Measurements from ENCODE around the gene ATG13. TPM values are rescaled to one million over a fixed set of nuclear protein-coding genes. Genes with fewer than 3 reads are reported as not detected.

The ATG13 gene
- polyA plus RNA-seq, 1 of the 3 experiments (the other 2 are of a cell fraction): 39.4 TPM

GRCh38 chr11:46678741-46679130 is 61.4 kb downstream of the ATG13 start:
- POLR2A ChIA-PET: interaction anchor here (0.9 kb wide), 1 partner anchor 30 kb away, joined by 4 read pairs; no protein-coding TSS in a partner anchor
- Histone ChIP-seq H3K79me2 (ENCODE audit: insufficient read depth) (no peaks in the 10 kb centered on the region; the same call in 1 of the 2 replicates), H3K4me3 (ENCODE audit: low read depth in 2 of 2, low read length in 1 of 2) (no peak overlapping the region), H3K9me3 (no peaks in the 10 kb centered on the region), H3K27ac (ENCODE audit: low read depth in 2 of 2, low read length in 1 of 2) (no peak overlapping the region), H3F3A (replicated peaks; ENCODE audit: insufficient read depth) (peaks cover 4% of the 10 kb centered on the region), H4K20me1 (ENCODE audit: insufficient read depth) (no peaks in the 10 kb centered on the region), H3K4me2 (no peak overlapping the region), H2AFZ (ENCODE audit: low read depth) (no peak overlapping the region), H3K9ac (no peak overlapping the region), H3K4me1 (ENCODE audit: control insufficient read depth in 1 of 2, insufficient read depth in 2 of 2, low read depth in 1 of 2, low read length in 1 of 2) (peaks cover 0 to 15% of the 10 kb centered on the region in 2 experiments; a peak in 1 of 4 replicates), H3K36me3 (replicated peaks in 1 of 2; ENCODE audit: control insufficient read depth in 1 of 2, insufficient read depth in 2 of 2, low read length in 1 of 2) (peaks cover 6 to 47% of the 10 kb centered on the region in 2 experiments), H3K9me2 (no peaks in the 10 kb centered on the region), H3K27me3 (ENCODE audit: insufficient read depth) (no peaks in the 10 kb centered on the region)
- DNase-seq: no peak
- WGBS (ENCODE audit: low lambda C conversion rate): 91% methylated on average over 6 of the region's 9 CpGs
- no peak for TF ChIP-seq RCOR1 (IDR thresholded peaks at IDR 0.05; ENCODE audit: low read length)
- no peak for TF ChIP-seq FOXM1 (IDR thresholded peaks at IDR 0.05; ENCODE audit: low read depth)
- TF ChIP-seq SIN3A (IDR thresholded peaks at IDR 0.05; ENCODE audit: borderline replicate concordance, low read depth, low read length): no peak
- TF ChIP-seq ELF1 (IDR thresholded peaks at IDR 0.05): no peak
- CTCF ChIA-PET: interaction anchor here (0.6 to 1.6 kb wide), 3 partner anchors 10 to 19 kb away, joined by 3 to 4 read pairs (median 3); no protein-coding TSS in a partner anchor

DNA sequence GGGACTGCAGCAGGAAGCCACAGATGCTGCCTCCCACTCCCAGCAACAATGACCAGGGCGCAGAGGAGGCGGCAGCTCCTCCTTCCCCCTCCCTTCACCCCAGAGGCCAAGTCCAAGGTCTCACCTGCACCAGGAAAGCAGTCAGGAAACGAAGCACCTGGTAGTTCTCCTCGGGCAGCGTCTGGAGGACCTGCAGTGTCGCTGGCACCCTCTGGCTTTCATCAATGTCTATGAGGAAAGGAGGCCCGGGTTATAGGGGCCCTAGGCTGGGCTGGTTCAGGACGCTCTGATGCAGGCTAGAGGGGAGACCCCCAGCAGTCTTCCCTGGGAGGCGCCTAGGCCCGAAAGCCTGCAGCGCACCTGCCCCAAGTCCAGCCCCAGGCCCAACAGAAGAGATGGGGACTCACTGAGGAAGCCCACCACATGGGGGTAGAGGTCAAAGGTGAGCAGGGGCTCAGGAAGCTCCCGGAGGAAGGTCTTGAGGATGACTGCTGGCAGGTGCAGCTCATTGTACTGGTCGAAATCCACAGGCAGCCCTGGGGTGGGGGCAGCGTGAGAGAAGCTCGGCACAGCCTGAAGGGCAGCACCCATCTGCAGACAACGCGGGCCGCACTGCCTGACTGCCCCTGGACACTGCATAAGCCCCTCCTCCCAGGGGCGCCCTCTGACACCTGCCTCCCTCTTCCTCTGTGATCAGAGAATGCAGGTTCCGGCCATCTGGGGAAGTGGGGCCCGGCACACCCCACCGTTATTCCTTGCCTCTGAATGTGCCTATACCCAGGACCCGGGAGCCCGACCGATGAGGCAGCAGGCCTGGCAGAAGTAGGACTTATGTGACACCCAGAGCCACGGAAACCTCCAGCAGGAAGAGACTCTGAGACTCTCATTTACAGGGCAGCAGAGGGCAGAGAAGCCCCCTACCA is 62.1 kb downstream of the ATG13 start:
- 92% methylated on average over 11 of the region's 26 CpGs for WGBS (ENCODE audit: low lambda C conversion rate)
- no peak for DNase-seq
- no peaks in the 10 kb centered on the region for H4K20me1 ChIP-seq (ENCODE audit: insufficient read depth)
- no peaks in the 10 kb centered on the region for H3K9me3 ChIP-seq
- no peaks in the 10 kb centered on the region for H3K9me2 ChIP-seq
- TF ChIP-seq POLR2AphosphoS5 (IDR thresholded peaks at IDR 0.05; ENCODE audit: low read depth, low read length) (no peak), MXI1 (IDR thresholded peaks at IDR 0.05; ENCODE audit: low read depth, low read length) (no peak), TCF12 (IDR thresholded peaks at IDR 0.05) (no peak), RFX5 (IDR thresholded peaks at IDR 0.05; ENCODE audit: low read length) (no peak), RCOR1 (IDR thresholded peaks at IDR 0.05; ENCODE audit: low read length) (no peak), TEAD4 (IDR thresholded peaks at IDR 0.05; ENCODE audit: borderline replicate concordance, insufficient read depth) (no peak), GATA2 (CRISPR knock-in tag; IDR thresholded peaks at IDR 0.05) (no peak), JUND (IDR thresholded peaks at IDR 0.05) (no peak), PBX3 (IDR thresholded peaks at IDR 0.05) (no peak), CHD2 (IDR thresholded peaks at IDR 0.05; ENCODE audit: low read length, partially characterized antibody) (no peak), USF2 (IDR thresholded peaks at IDR 0.05; ENCODE audit: borderline replicate concordance, low read depth, low read length) (no peak), ELF1 (IDR thresholded peaks at IDR 0.05) (no peak)
- TF ChIP-seq, protein P1, sequence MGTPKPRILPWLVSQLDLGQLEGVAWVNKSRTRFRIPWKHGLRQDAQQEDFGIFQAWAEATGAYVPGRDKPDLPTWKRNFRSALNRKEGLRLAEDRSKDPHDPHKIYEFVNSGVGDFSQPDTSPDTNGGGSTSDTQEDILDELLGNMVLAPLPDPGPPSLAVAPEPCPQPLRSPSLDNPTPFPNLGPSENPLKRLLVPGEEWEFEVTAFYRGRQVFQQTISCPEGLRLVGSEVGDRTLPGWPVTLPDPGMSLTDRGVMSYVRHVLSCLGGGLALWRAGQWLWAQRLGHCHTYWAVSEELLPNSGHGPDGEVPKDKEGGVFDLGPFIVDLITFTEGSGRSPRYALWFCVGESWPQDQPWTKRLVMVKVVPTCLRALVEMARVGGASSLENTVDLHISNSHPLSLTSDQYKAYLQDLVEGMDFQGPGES (IDR thresholded peaks at IDR 0.05; ENCODE audit: low read depth, low read length): no peak
- TF ChIP-seq, protein P2, sequence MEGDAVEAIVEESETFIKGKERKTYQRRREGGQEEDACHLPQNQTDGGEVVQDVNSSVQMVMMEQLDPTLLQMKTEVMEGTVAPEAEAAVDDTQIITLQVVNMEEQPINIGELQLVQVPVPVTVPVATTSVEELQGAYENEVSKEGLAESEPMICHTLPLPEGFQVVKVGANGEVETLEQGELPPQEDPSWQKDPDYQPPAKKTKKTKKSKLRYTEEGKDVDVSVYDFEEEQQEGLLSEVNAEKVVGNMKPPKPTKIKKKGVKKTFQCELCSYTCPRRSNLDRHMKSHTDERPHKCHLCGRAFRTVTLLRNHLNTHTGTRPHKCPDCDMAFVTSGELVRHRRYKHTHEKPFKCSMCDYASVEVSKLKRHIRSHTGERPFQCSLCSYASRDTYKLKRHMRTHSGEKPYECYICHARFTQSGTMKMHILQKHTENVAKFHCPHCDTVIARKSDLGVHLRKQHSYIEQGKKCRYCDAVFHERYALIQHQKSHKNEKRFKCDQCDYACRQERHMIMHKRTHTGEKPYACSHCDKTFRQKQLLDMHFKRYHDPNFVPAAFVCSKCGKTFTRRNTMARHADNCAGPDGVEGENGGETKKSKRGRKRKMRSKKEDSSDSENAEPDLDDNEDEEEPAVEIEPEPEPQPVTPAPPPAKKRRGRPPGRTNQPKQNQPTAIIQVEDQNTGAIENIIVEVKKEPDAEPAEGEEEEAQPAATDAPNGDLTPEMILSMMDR (IDR thresholded peaks at IDR 0.05): no peak
- TF ChIP-seq, protein P3, sequence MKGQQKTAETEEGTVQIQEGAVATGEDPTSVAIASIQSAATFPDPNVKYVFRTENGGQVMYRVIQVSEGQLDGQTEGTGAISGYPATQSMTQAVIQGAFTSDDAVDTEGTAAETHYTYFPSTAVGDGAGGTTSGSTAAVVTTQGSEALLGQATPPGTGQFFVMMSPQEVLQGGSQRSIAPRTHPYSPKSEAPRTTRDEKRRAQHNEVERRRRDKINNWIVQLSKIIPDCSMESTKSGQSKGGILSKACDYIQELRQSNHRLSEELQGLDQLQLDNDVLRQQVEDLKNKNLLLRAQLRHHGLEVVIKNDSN (IDR thresholded peaks at IDR 0.05; ENCODE audit: borderline replicate concordance, low read depth): no peak
- H3K27me3 ChIP-seq (ENCODE audit: insufficient read depth): no peaks in the 10 kb centered on the region
- H3F3A ChIP-seq (replicated peaks; ENCODE audit: insufficient read depth): peaks cover 4% of the 10 kb centered on the region
- H2AFZ ChIP-seq (ENCODE audit: low read depth): no peak overlapping the region
- no peaks in the 10 kb centered on the region; the same call in 1 of the 2 replicates for H3K79me2 ChIP-seq (ENCODE audit: insufficient read depth)
- peaks cover 11 to 46% of the 10 kb centered on the region in 2 experiments for H3K36me3 ChIP-seq (replicated peaks in 1 of 2; ENCODE audit: control insufficient read depth in 1 of 2, insufficient read depth in 2 of 2, low read length in 1 of 2)
- H3K4me2 ChIP-seq: no peak overlapping the region
- no peak overlapping the region for H3K9ac ChIP-seq
- POLR2A ChIA-PET: interaction anchor here (0.6 kb wide), 1 partner anchor 18 kb away, joined by 3 read pairs; no protein-coding TSS in a partner anchor
- no peak overlapping the region for H3K4me3 ChIP-seq (ENCODE audit: low read depth in 2 of 2, low read length in 1 of 2)
- H3K4me1 ChIP-seq (ENCODE audit: control insufficient read depth in 1 of 2, insufficient read depth in 2 of 2, low read depth in 1 of 2, low read length in 1 of 2): peaks cover 0 to 12% of the 10 kb centered on the region in 2 experiments; a peak in 1 of 4 replicates
- CTCF ChIA-PET: interaction anchor here (0.6 to 1.6 kb wide), 2 partner anchors 11 to 18 kb away, joined by 3 to 4 read pairs; no protein-coding TSS in a partner anchor
- no peak overlapping the region for H3K27ac ChIP-seq (ENCODE audit: low read depth in 2 of 2, low read length in 1 of 2)

Measured in SK-N-SH (cell line).